Tibial nerve (tissue), 3 donors: ENCODE measurements around the gene RNASEH2C.

Experiments used
- CTCF ChIP-seq, 5 experiments: fragments of 200-600 bp in 3 of 5; fragments of 450-650 bp in 2 of 5; sonication (generic) in 3 of 5; IDR thresholded peaks; one replicate each; pipeline ENCODE4 v1.5.1; 2016 to 2019; ENCODE audit warnings: antibody characterized with exemption in 5 of 5, mild to moderate bottlenecking in 3 of 5, moderate library complexity in 2 of 5
- POLR2A ChIP-seq, 2 donors: fragments of 450-650 bp; IDR thresholded peaks; one replicate each; pipeline ENCODE4 v1.6.1; 2017; ENCODE audit warnings: antibody characterized with exemption in 2 of 2, mild to moderate bottlenecking in 2 of 2, moderate library complexity in 2 of 2

DNA sequence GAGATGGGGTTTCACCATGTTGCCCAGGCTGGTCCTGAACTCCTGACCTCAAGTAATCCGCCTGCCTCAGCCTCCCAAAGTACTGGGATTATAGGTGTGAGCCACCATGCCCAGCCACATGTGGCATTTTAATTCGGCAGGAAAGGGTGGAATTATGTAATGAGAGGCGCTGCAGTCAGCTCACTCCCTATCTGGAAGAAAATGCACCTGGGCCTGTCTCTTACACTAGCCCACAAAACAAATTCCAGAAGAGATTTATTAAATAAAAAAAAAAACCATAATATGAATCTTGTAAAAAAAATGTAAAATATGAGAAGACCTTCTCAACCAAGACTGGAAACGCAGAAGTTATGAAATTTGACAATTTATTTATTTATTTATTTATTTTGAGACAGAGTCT, 16.8 kb downstream of the RNASEH2C start:
- no peak for TF ChIP-seq POLR2A (IDR thresholded peaks at IDR 0.05)
- TF ChIP-seq CTCF (IDR thresholded peaks at IDR 0.05): no peak
